Activated CD4-positive, alpha-beta T cell treated with anti-CD3 and anti-CD28 coated beads for 36 hours (primary cell): Measurements from ENCODE around the gene TMEM41B. TPM values are rescaled to one million over a fixed set of nuclear protein-coding genes. Genes with fewer than 3 reads are reported as not detected.

Experiments used
- total RNA-seq, 2 experiments: library from RNA; stranded (reverse); gene quantifications; one replicate each; pipeline ENCODE4 v1.2.3, GENCODE V29; 2021

TMEM41B gene
- total RNA-seq, 2 experiments from 2014 or later, result 20.2 to 29.3 TPM

Other genes starting within 250 kb of the TMEM41B start
- gene SCUBE2, start 223.0 kb downstream of the TMEM41B start, total RNA-seq, result not detected
- 10 to 100 TPM; 43.6 to 62.6 TPM for gene DENND5A, start 49.2 kb downstream of the TMEM41B start, total RNA-seq
- 100 to 1,000 TPM; 155 to 181 TPM for gene IPO7, start 70.1 kb upstream of the TMEM41B start, total RNA-seq
- gene ZNF143, start 146.4 kb upstream of the TMEM41B start, total RNA-seq, result 10 to 100 TPM; 32.6 to 34.9 TPM